ENCODE results near the gene TAOK2.
"Not testable (repeated sequence)": the region's sequence is repeated elsewhere in the genome, so short reads cannot be mapped to it uniquely, and the experiment has no call there.

Gene TAOK2

GRCh38 chr16:30004811-30005242 is 31.2 kb downstream of the TAOK2 start:
- DNase-seq: no peak

- DNase-seq: no peak
Observed at GRCh38 chr16:30005341-30006094, 31.9 kb downstream of the TAOK2 start.

GRCh38 chr16:30006095-30006473 is 32.4 kb downstream of the TAOK2 start:
- DNase-seq: no peak

- DNase-seq: no peak
Observed at GRCh38 chr16:30006659-30007377, 33.1 kb downstream of the TAOK2 start.

- DNase-seq: no peak
Observed at GRCh38 chr16:30007378-30007895, 33.8 kb downstream of the TAOK2 start.

- DNase-seq: no peak
Observed at GRCh38 chr16:30009085-30009862, 35.6 kb downstream of the TAOK2 start.

- DNase-seq: no peak
Observed at GRCh38 chr16:30009990-30010843, 36.5 kb downstream of the TAOK2 start.

GRCh38 chr16:30010844-30011713 is 37.4 kb downstream of the TAOK2 start, which contains the start of gene DOC2A:
DOC2A (minus strand) TSS chr16:30011027; CDS start chr16:30010222, 805 bp downstream.
- DNase-seq: no peak

- DNase-seq: no peak
Observed at GRCh38 chr16:30011714-30012504, 38.2 kb downstream of the TAOK2 start.

GRCh38 chr16:30012598-30012997 is 38.9 kb downstream of the TAOK2 start:
- DNase-seq: not testable (repeated sequence)

- not testable (repeated sequence) for DNase-seq
Observed at GRCh38 chr16:30015450-30015849, 41.8 kb downstream of the TAOK2 start.

GRCh38 chr16:30016555-30017276 is 43.0 kb downstream of the TAOK2 start:
- DNase-seq: no peak

GRCh38 chr16:30017277-30017656 is 43.6 kb downstream of the TAOK2 start:
- no peak for DNase-seq

- DNase-seq: not testable (repeated sequence)
Observed at GRCh38 chr16:30017937-30018336, 44.3 kb downstream of the TAOK2 start.

- DNase-seq: no peak
Observed at GRCh38 chr16:30018731-30019158, 45.1 kb downstream of the TAOK2 start.

- no peak for DNase-seq
Observed at GRCh38 chr16:30022887-30023286, 49.2 kb downstream of the TAOK2 start, which contains the start of gene C16orf92. C16orf92 (plus strand) TSS chr16:30023198; CDS start chr16:30023341, 143 bp downstream.

GRCh38 chr16:30023586-30023985 is 49.9 kb downstream of the TAOK2 start:
- DNase-seq: no peak

- no peak for DNase-seq
Observed at GRCh38 chr16:30024451-30024850, 50.8 kb downstream of the TAOK2 start.

- no peak for DNase-seq
Observed at GRCh38 chr16:30025156-30025555, 51.5 kb downstream of the TAOK2 start.

All from GOT3 (cell line).